DND-41 (cell line): ENCODE measurements around the gene SCNN1A.

ENCODE experiments used
- EZH2 ChIP-seq: IDR thresholded peaks from 3 replicates; pipeline ENCODE4 v1.6.1; 2012; ENCODE audit warnings: borderline replicate concordance, low read depth, mild to moderate bottlenecking, moderate library complexity, low read length, inconsistent platforms; ENCODE audit not compliant: severe bottlenecking
- TF ChIP-seq, protein P1 (sequence below): IDR thresholded peaks from 2 replicates; pipeline ENCODE4 v1.5.1; 2012; ENCODE audit warnings: borderline replicate concordance, low read length, moderate library complexity, mild to moderate bottlenecking; ENCODE audit not compliant: poor library complexity, severe bottlenecking; ENCODE audit errors: extremely low read depth

DNA sequence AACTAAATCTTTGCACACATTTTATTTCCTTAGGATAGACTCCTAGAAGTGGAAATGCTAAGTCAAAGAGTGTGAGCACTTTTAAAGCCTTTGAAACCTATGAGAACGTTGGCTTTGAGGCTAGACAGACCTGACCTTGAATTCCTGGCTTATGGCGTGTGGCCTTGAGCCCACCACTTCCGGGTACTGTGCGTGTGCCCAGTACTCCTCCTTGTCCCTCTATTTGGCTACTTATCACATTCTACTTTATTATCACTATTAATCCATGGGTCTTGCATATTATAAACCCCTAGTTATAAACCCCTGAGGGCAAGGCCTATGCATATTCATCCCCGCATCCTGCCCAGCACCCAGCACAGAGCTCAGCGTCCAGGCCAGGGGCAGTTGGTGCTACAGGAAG lies 43.4 kb upstream of the SCNN1A start:
- TF ChIP-seq, protein P1, sequence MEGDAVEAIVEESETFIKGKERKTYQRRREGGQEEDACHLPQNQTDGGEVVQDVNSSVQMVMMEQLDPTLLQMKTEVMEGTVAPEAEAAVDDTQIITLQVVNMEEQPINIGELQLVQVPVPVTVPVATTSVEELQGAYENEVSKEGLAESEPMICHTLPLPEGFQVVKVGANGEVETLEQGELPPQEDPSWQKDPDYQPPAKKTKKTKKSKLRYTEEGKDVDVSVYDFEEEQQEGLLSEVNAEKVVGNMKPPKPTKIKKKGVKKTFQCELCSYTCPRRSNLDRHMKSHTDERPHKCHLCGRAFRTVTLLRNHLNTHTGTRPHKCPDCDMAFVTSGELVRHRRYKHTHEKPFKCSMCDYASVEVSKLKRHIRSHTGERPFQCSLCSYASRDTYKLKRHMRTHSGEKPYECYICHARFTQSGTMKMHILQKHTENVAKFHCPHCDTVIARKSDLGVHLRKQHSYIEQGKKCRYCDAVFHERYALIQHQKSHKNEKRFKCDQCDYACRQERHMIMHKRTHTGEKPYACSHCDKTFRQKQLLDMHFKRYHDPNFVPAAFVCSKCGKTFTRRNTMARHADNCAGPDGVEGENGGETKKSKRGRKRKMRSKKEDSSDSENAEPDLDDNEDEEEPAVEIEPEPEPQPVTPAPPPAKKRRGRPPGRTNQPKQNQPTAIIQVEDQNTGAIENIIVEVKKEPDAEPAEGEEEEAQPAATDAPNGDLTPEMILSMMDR, result no peak
- no peak for TF ChIP-seq EZH2
